T follicular helper cell (primary cell): ENCODE data around the gene KRTAP10-3.
"Not testable (repeated sequence)": the region's sequence is repeated elsewhere in the genome, so short reads cannot be mapped to it uniquely, and the experiment has no call there.

Experiments
- DNase-seq: peaks from one replicate; pipeline ENCODE4 v3.0.0-alpha.2; 2020; ENCODE audit warnings: low read depth

KRTAP10-3 gene

GRCh38 chr21:44571844-44572782 lies 13.5 kb upstream of the KRTAP10-3 start:
- DNase-seq = no peak

GRCh38 chr21:44571296-44571695 lies 12.7 kb upstream of the KRTAP10-3 start:
- DNase-seq = no peak

- DNase-seq = no peak
Measured at GRCh38 chr21:44569861-44570517, 11.4 kb upstream of the KRTAP10-3 start.

GRCh38 chr21:44568667-44569556 lies 10.3 kb upstream of the KRTAP10-3 start:
- DNase-seq = no peak

- DNase-seq = no peak
Measured at GRCh38 chr21:44568261-44568660, 9.7 kb upstream of the KRTAP10-3 start.

- DNase-seq = no peak
Measured at GRCh38 chr21:44567481-44568171, 9.0 kb upstream of the KRTAP10-3 start.

GRCh38 chr21:44566403-44566802 lies 7.8 kb upstream of the KRTAP10-3 start:
- no peak for DNase-seq

GRCh38 chr21:44564886-44565598 lies 6.4 kb upstream of the KRTAP10-3 start:
- no peak for DNase-seq

GRCh38 chr21:44564099-44564498 lies 5.5 kb upstream of the KRTAP10-3 start:
- no peak for DNase-seq

- DNase-seq = not testable (repeated sequence)
Measured at GRCh38 chr21:44558329-44558675, 293 bp downstream of the KRTAP10-3 start.

- no peak for DNase-seq
Measured at GRCh38 chr21:44557491-44558328, 885 bp downstream of the KRTAP10-3 start.

GRCh38 chr21:44556879-44557278 lies 1.7 kb downstream of the KRTAP10-3 start:
- DNase-seq = no peak

- no peak for DNase-seq
Measured at GRCh38 chr21:44555200-44555875, 3.3 kb downstream of the KRTAP10-3 start.

GRCh38 chr21:44552681-44553080 lies 5.9 kb downstream of the KRTAP10-3 start:
- DNase-seq = no peak

GRCh38 chr21:44552136-44552535 lies 6.5 kb downstream of the KRTAP10-3 start:
- no peak for DNase-seq

GRCh38 chr21:44551340-44551961 lies 7.1 kb downstream of the KRTAP10-3 start, which contains the start of gene KRTAP10-2:
TSS of gene KRTAP10-2 (minus strand) at chr21:44551505. CDS start at chr21:44551458, 47 bp downstream.
- DNase-seq = no peak

GRCh38 chr21:44550807-44551206 lies 7.8 kb downstream of the KRTAP10-3 start:
- DNase-seq = no peak

GRCh38 chr21:44550285-44550684 lies 8.3 kb downstream of the KRTAP10-3 start:
- DNase-seq = not testable (repeated sequence)
